Mucosa of descending colon (tissue), 3 donors: ENCODE results near the gene HPSE2. TPM values are rescaled to one million over a fixed set of nuclear protein-coding genes. Genes with fewer than 3 reads are reported as not detected.

Source experiments
- ATAC-seq: fragments of 200-7000 bp; cut with Tn5 transposase; one replicate; pipeline ENCODE4 v1.9.1; 2020; ENCODE audit warnings: mild to moderate bottlenecking, moderate library complexity
- DNase-seq, 3 donors: peaks; one replicate each; pipeline ENCODE4 v3.0.0-alpha.2; 2020
- H3K36me3 ChIP-seq: fragments of 200-600 bp; one replicate; pipeline ENCODE4 v1.8.0; 2021; ENCODE audit warnings: low read depth, mild to moderate bottlenecking
- H3K4me1 ChIP-seq: fragments of 200-600 bp; one replicate; pipeline ENCODE4 v1.8.0; 2021; ENCODE audit warnings: low read depth, mild to moderate bottlenecking
- H3K4me3 ChIP-seq: fragments of 200-600 bp; one replicate; pipeline ENCODE4 v1.8.0; 2021; ENCODE audit warnings: mild to moderate bottlenecking
- H3K9me3 ChIP-seq: fragments of 200-600 bp; one replicate; pipeline ENCODE4 v1.8.0; 2021; ENCODE audit warnings: mild to moderate bottlenecking
- CTCF ChIP-seq: fragments of 200-600 bp; IDR thresholded peaks from one replicate; pipeline ENCODE4 v1.8.0; 2022; ENCODE audit warnings: antibody characterized with exemption, mild to moderate bottlenecking
- intact Hi-C, 2 donors: fragments of 100-400 bp; cut with DNase I in 1 of 2; cut with micrococcal nuclease in 1 of 2; formaldehyde crosslinking; loops; one replicate each; pipeline versions ENCODE4 v1.11.0 to v1.11.1; 2022; cut with DNase I, micrococcal nuclease
- total RNA-seq, 3 donors: library from RNA; stranded (reverse); fragmentation: NEBNext Ultra II Directional in 2 of 3; extraction: Animal tissue kit (Norgen Biotek cat#: 25700) in 2 of 3; gene quantifications; one replicate each; pipeline versions ENCODE4 v1.2.1 to v1.2.4, GENCODE V29; 2021 to 2023
- donor health status: DM: no; HTN: no; CAD: no; lungs with moderate emphysema.
- donor health status: DM: no; HTN: no; CAD: no.
- donor health status: DM: no; HTN: yes; CAD: no.

The HPSE2 gene
- total RNA-seq, 3 donors from 2014 or later: 1.3 to 3.7 (median 2.4) TPM

- ATAC-seq: no peak
These were observed 2.0 kb downstream of the HPSE2 start for GRCh38 chr10:99233689-99234037.

GRCh38 chr10:99233000-99233688 is 2.5 kb downstream of the HPSE2 start:
- TF ChIP-seq CTCF: no peak
- H3K4me1 ChIP-seq: peaks cover 6% of the 10 kb centered on the region
- intact Hi-C loops: no loop called here
- ATAC-seq: no peak
- H3K4me3 ChIP-seq: no peak overlapping the region
- peak in 1 of 3 donors; percentile 4 for DNase-seq
- H3K9me3 ChIP-seq: no peaks in the 10 kb centered on the region
- H3K36me3 ChIP-seq: no peaks in the 10 kb centered on the region

More at GRCh38 chr10:99233689-99234037, 2.0 kb downstream of the HPSE2 start:
- peaks cover 6% of the 10 kb centered on the region for H3K4me1 ChIP-seq
- H3K4me3 ChIP-seq: no peak overlapping the region
- TF ChIP-seq CTCF: no peak
- H3K36me3 ChIP-seq: no peaks in the 10 kb centered on the region
- peak in 1 of 3 donors; percentile 4 for DNase-seq
- H3K9me3 ChIP-seq: no peaks in the 10 kb centered on the region
- intact Hi-C loops: no loop called here

GRCh38 chr10:99232360-99232999 is 3.2 kb downstream of the HPSE2 start:
- H3K4me1 ChIP-seq: peaks cover 6% of the 10 kb centered on the region
- DNase-seq: peak in 2 of 3 donors; percentile 8 to 45
- H3K4me3 ChIP-seq: no peak overlapping the region
- TF ChIP-seq CTCF: no peak
- no peaks in the 10 kb centered on the region for H3K36me3 ChIP-seq
- H3K9me3 ChIP-seq: no peaks in the 10 kb centered on the region
- peak; percentile 28 for ATAC-seq
- intact Hi-C loops: no loop called here

GRCh38 chr10:99224766-99225165 is 10.9 kb downstream of the HPSE2 start:
- H3K4me1 ChIP-seq: no peaks in the 10 kb centered on the region
- no peak overlapping the region for H3K4me3 ChIP-seq
- no peaks in the 10 kb centered on the region for H3K9me3 ChIP-seq
- ATAC-seq (no peak), DNase-seq (no peak)
- TF ChIP-seq CTCF: no peak
- no peaks in the 10 kb centered on the region for H3K36me3 ChIP-seq
- intact Hi-C loops: no loop called here

GRCh38 chr10:99207340-99207739 is 28.3 kb downstream of the HPSE2 start:
- Histone ChIP-seq H3K36me3 (no peaks in the 10 kb centered on the region), H3K4me3 (no peak overlapping the region)
- intact Hi-C loops: no loop called here

More at GRCh38 chr10:99207340-99207739, 28.3 kb downstream of the HPSE2 start:
- no peak for TF ChIP-seq CTCF
- no peak for ATAC-seq
- Histone ChIP-seq H3K4me1 (no peaks in the 10 kb centered on the region), H3K9me3 (peaks cover 3% of the 10 kb centered on the region)
- DNase-seq: no peak
